ENCODE results near the gene CNTNAP2. TPM values are rescaled to one million over a fixed set of nuclear protein-coding genes. Genes with fewer than 3 reads are reported as not detected.

The CNTNAP2 gene
- total and polyA plus RNA-seq, 2 of the 4 experiments (the other 2 are of a cell fraction) = not detected

DNA sequence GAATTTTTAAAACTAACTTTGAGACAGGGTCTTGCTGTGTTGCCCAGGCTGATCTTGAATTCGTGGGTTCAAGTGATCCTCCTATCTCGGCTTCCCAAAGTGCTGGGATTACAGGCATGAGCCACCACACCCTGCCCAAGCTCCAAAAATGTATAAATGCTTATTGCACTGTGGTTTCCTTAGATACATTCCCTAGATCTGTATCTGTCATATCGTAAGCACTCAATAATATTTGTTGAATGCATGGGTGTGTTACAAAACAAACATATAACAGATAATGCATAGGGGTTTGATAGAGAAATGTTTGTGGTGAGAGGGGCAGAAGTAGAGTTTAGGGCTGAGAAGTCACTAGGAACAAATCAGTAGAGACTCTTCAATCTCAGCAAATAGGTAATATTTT is 1518.7 kb downstream of the CNTNAP2 start:
- Histone ChIP-seq H2AFZ (replicated peaks; ENCODE audit: low read length, poor library complexity) (no peak overlapping the region), H2AK5ac (ENCODE audit: low read depth, low read length) (no peak overlapping the region), H3K23ac (ENCODE audit: low read depth, low read length) (no peak overlapping the region), H2BK20ac (ENCODE audit: low read depth, low read length) (no peak overlapping the region), H3K4me3 (ENCODE audit: insufficient read depth, low read depth, low read length) (no peak overlapping the region), H2BK15ac (ENCODE audit: low read depth, low read length) (no peak overlapping the region), H2AK9ac (replicated peaks; ENCODE audit: low read depth, low read length, poor library complexity) (no peak overlapping the region), H4K20me1 (ENCODE audit: insufficient read depth, low read length) (no peaks in the 10 kb centered on the region), H3K14ac (replicated peaks; ENCODE audit: low read depth, low read length) (no peak overlapping the region), H3K79me1 (ENCODE audit: low read depth in 1 of 2, low read length in 2 of 2) (no peaks in the 10 kb centered on the region), H3K27me3 (ENCODE audit: control insufficient read depth, insufficient read depth, low read length) (no peaks in the 10 kb centered on the region), H3K18ac (ENCODE audit: low read depth, low read length) (no peak overlapping the region), H3K27ac (ENCODE audit: insufficient read depth, low read length) (no peak overlapping the region), H4K8ac (ENCODE audit: low read depth in 2 of 2, low read length in 2 of 2) (no peak overlapping the region), H3K9me3 (ENCODE audit: control insufficient read depth, insufficient read depth, low read length) (peaks cover 5% of the 10 kb centered on the region; the same call in 1 of the 2 replicates), H2BK120ac (ENCODE audit: low read depth, low read length) (no peak overlapping the region), H2BK5ac (ENCODE audit: low read depth, low read length, poor library complexity, severe bottlenecking) (no peak overlapping the region), H3K56ac (ENCODE audit: extremely low read depth, insufficient read depth, low read length) (no peak overlapping the region), H4K91ac (ENCODE audit: insufficient read depth, low read depth, low read length) (no peak overlapping the region), H4K5ac (ENCODE audit: low read depth, low read length) (no peak overlapping the region), H3K4me2 (ENCODE audit: low read depth, low read length) (no peak overlapping the region), H3K4ac (ENCODE audit: low read depth, low read length) (no peak overlapping the region), H3K36me3 (ENCODE audit: control insufficient read depth, insufficient read depth, low read length) (no peaks in the 10 kb centered on the region), H3K9me1 (ENCODE audit: insufficient read depth, low read length) (no peaks in the 10 kb centered on the region), H3K9ac (ENCODE audit: low read depth, low read length) (no peak overlapping the region), H3K4me1 (ENCODE audit: control insufficient read depth, insufficient read depth, low read length) (no peaks in the 10 kb centered on the region)
- DNase-seq (no peak), ATAC-seq (ENCODE audit: low read depth) (no peak)
- WGBS, 2 experiments (ENCODE audit: extremely low coverage in 2 of 2, insufficient read length in 1 of 2) = no CpG with 5 or more reads among the region's 3 CpGs
- intact Hi-C loops (cut with micrococcal nuclease) = no loop called here
- dilution Hi-C loops (cut with HindIII; ENCODE audit: low sequenced_read_pairs, unreplicated experiment) = no loop called here
- BruUV-seq (replicated peaks) = no TSS peak
- ChIA-PET POLR2A (ENCODE audit: unreplicated experiment) (no interaction called here), CTCF (no interaction called here)
- in situ Hi-C loops (cut with MboI; ENCODE audit: low sequenced_read_pairs) = no loop called here
- TF ChIP-seq MAZ (IDR thresholded peaks at IDR 0.05; ENCODE audit: borderline replicate concordance, low read depth, low read length) (no peak), RCOR1 (IDR thresholded peaks at IDR 0.05; ENCODE audit: insufficient replicate concordance, low read length) (no peak), NFE2L2 (IDR thresholded peaks at IDR 0.05; ENCODE audit: low read depth, low read length) (no peak), RFX5 (IDR thresholded peaks at IDR 0.05; ENCODE audit: low read depth, low read length) (no peak), MXI1 (IDR thresholded peaks at IDR 0.05; ENCODE audit: borderline replicate concordance, low read depth, low read length) (no peak), CEBPB (IDR thresholded peaks at IDR 0.05; ENCODE audit: low read depth, low read length) (no peak), CHD1 (IDR thresholded peaks at IDR 0.05; ENCODE audit: low read depth, low read length) (no peak), RAD21 (IDR thresholded peaks at IDR 0.05; ENCODE audit: low read length) (no peak), FOS (IDR thresholded peaks at IDR 0.05; ENCODE audit: low read depth, low read length) (no peak), SMC3 (IDR thresholded peaks at IDR 0.05; ENCODE audit: low read depth, low read length) (no peak), POLR2A (IDR thresholded peaks at IDR 0.05; ENCODE audit: low read depth, low read length) (no peak), CTCF (conservative IDR thresholded peaks at IDR 0.05; ENCODE audit: low read depth, low read length) (no peak), MAFK (IDR thresholded peaks at IDR 0.05; ENCODE audit: low read depth, low read length) (no peak), BHLHE40 (IDR thresholded peaks at IDR 0.05; ENCODE audit: low read depth, low read length) (no peak)
- TF ChIP-seq, protein P1, sequence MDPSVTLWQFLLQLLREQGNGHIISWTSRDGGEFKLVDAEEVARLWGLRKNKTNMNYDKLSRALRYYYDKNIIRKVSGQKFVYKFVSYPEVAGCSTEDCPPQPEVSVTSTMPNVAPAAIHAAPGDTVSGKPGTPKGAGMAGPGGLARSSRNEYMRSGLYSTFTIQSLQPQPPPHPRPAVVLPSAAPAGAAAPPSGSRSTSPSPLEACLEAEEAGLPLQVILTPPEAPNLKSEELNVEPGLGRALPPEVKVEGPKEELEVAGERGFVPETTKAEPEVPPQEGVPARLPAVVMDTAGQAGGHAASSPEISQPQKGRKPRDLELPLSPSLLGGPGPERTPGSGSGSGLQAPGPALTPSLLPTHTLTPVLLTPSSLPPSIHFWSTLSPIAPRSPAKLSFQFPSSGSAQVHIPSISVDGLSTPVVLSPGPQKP (IDR thresholded peaks at IDR 0.05; ENCODE audit: borderline replicate concordance, low read depth, low read length) = no peak
